NCI-H774 (cell line): ENCODE results near the gene CYP2B6.
"Not testable (repeated sequence)": the region's sequence is repeated elsewhere in the genome, so short reads cannot be mapped to it uniquely, and the experiment has no call there.

Source experiments
- DNase-seq: peaks from one replicate; lab custom pipeline; 2025; lab: John Stamatoyannopoulos, UW

The CYP2B6 gene

GRCh38 chr19:41031916-41032315 is 40.8 kb downstream of the CYP2B6 start:
- DNase-seq: no peak

DNA sequence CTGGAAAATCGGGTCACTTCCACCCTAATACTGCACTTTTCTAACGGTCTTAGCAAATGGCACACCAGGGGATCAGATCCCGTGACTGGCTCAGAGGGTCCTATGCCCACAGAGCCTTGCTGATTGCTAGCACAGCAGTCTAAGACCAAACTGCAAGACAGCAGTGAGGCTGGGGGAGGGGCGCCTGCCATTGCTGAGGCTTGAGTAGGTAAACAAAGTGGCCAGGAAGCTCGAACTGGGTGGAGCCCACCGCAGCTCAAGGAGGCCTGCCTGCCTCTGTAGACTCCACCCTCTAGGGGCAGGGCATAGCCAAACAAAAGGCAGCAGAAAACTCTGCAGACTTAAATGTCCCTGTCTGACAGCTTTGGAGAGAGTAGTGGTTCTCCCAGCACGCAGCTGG is 42.2 kb downstream of the CYP2B6 start:
- not testable (repeated sequence) for DNase-seq

- no peak for DNase-seq
These were observed 48.7 kb downstream of the CYP2B6 start for GRCh38 chr19:41039806-41040205.

DNA sequence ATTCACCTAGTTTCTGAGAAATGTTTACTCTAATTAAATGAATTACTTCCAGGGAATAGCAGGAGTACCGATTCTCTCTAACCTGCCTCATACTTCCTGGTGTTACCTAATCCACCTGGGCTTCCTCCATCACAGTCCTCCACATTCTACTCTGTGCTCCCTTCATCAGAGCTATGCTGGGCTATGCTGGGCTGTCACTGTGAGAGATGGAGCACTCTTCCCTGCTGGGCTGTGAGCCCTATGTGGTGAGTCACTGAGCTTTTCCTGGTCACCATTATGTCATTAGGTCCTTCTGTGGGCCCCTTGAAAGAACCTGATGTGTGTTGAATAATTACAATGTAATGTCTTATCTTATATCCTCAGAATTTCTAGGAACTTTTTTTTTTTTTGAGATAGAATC is 54.0 kb downstream of the CYP2B6 start:
- not testable (repeated sequence) for DNase-seq

- no peak for DNase-seq
These were observed 59.3 kb downstream of the CYP2B6 start for GRCh38 chr19:41050426-41050825.

DNA sequence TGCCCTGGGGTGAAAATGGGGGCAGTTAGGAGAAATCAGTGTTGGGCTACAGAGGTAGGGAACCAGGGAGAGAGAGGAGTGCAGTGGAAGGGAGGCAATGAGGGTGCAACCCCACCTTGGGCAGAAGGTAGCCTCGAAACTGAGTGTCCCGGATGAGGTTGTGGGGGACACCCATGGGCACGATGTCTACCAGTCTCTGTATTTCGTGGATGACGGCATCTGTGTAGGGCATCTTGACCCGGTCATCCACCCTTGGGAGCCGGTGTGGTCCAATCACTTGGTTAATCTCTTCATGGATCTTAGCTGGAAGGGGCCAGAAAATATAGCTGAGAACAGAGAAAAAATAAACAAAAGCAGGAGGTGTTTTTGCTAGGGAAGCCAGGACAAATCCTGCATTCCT is 61.1 kb downstream of the CYP2B6 start:
- not testable (repeated sequence) for DNase-seq

GRCh38 chr19:41053331-41053730 is 62.2 kb downstream of the CYP2B6 start:
- not testable (repeated sequence) for DNase-seq

GRCh38 chr19:41064974-41065569 is 74.0 kb downstream of the CYP2B6 start:
- DNase-seq: no peak
